ENCODE results near the gene APBB2.

The APBB2 gene

GRCh38 chr4:41185614-41186592, 28.4 kb downstream of the APBB2 start:
- no peak for DNase-seq

GRCh38 chr4:41184009-41184408, 30.3 kb downstream of the APBB2 start:
- no peak for DNase-seq

- DNase-seq: no peak
These were observed 31.3 kb downstream of the APBB2 start for GRCh38 chr4:41183021-41183553.

DNA sequence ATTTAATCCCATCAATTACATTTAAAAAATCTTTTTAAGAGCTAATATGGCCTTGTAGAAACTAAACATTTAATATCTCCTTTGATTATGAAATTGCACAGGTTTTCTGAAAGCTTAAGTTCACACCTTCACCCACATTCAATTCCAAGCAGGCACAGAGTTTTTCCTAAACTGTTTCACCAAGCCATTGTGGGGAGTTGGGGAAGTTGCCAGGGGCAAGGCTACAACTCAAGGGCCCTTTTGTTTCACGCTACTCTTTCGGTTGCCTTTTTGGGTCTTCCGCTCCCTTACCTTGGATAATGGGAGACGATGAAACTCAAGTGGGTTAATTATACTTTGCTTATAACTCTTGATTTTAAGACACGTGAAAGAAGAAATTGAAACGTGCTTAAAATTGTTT, 33.3 kb downstream of the APBB2 start:
- DNase-seq: no peak

DNA sequence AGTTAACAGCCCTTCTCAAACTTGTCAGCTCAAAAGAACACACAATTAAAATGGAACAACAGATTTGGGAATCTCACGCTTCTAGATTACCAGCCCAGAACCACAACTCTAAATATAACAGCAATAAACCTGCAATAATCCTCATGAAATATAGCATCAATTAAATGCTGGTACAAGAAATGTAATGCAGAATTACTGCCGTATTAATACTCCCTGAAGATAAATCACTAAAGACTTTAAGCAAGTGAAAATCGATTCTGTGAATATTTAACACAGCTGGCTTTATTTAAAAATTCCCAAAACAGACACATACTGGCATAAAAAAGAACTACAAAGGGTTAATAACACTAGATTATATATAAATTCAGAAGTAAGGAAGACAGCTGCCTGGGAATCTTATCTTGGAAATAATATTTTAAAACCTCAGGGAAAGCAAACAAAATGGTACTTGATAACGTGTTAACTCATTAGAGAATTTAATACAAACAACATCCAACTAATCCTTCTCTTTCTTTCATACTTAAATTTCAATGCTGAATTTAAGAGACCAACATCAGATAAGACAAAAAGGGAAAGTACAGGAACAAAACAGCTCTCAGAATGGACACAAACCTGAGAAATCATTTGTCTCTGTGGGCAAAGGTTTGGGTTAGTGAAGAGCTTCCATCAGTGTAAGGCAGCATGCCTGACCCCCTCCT, 34.7 kb downstream of the APBB2 start:
- DNase-seq: no peak

GRCh38 chr4:41178372-41179370, 35.7 kb downstream of the APBB2 start:
- DNase-seq: no peak

- DNase-seq: no peak
These were observed 37.3 kb downstream of the APBB2 start for GRCh38 chr4:41177016-41177415.

DNA sequence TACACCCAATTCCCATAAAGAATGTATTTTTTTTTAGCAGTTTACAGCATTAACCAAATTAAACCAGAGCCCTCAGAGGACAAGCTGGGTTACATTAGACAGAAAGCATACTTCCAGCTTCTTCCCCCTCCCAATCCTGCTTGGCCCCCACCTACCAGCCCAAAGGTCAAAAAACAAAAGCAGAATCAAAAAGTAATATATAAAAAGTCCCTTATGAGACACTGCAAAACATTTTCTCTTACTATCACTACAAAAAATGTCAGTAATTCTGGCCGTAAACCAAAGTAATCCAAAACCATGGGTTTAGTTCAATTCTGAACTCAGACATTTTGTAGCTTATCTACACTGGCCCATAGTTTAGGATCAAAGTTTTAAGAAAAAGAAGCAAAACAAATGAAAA, 38.0 kb downstream of the APBB2 start:
- DNase-seq: no peak

GRCh38 chr4:41175794-41176193, 38.5 kb downstream of the APBB2 start:
- no peak for DNase-seq

DNA sequence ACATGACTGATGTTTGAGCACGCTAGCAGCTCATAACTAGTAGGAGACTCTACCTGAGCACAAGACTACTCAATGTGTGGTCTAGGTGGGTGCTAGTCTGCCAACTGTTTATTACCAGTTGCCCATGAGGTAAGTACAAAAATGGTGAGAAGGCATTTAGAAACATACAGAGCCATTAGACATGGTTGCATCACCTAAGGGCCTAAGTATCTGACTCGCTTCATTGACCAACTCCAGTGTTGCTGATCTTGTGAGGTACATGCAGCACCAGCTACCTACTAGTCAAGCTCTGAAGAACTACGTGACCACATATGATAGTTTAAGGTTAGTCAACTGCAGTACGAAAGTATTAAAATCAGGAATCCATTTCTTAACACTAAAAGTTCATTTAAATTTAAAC, 39.9 kb downstream of the APBB2 start:
- no peak for DNase-seq

- DNase-seq: no peak
These were observed 41.6 kb downstream of the APBB2 start for GRCh38 chr4:41172786-41173185.

- no peak for DNase-seq
These were observed 45.0 kb downstream of the APBB2 start for GRCh38 chr4:41169256-41169800.

DNA sequence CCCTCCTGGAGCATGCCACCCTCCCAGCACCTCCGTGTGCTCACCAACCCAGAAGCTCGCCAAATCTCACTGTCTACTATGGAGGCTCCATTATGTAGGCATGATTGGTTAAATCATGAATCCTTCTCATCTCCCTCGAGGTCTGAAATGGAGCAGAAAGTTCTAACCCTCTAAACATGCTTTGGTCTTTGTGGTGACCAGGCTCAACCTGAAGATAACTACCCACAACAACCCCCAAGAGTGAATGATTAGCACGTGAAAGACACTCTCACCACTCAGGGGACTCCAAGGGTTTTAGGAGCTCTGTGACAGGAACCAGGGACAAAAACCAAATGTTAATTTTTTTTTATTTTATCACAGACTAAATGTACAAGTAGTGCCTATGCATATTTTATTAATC, 47.2 kb downstream of the APBB2 start:
- DNase-seq: no peak

GRCh38 chr4:41164405-41164804, 49.9 kb downstream of the APBB2 start:
- no peak for DNase-seq

- DNase-seq: no peak
These were observed 53.0 kb downstream of the APBB2 start for GRCh38 chr4:41161355-41161754.

- no peak for DNase-seq
These were observed 53.5 kb downstream of the APBB2 start for GRCh38 chr4:41160856-41161255.

- no peak for DNase-seq
These were observed 54.1 kb downstream of the APBB2 start for GRCh38 chr4:41160012-41160789.

DNA sequence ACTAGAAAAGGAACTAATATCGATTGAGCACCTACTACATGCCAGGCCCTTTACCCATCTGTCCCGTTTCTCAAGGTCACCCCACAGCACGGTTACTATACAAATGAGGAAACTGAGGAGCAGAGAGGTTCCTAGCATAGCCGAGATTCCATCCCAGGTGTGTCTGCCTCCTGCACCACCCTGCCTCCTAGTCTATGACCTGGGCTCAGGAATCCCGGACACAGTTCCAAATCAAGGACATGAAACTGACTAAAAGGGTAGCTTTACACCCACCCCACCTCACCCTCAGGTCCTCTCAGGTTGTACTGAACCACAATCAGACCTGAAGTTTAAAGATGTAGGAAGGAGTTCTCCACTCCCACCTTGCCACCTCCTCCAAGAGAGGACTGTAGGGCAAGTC, 55.6 kb downstream of the APBB2 start:
- DNase-seq: no peak

DNA sequence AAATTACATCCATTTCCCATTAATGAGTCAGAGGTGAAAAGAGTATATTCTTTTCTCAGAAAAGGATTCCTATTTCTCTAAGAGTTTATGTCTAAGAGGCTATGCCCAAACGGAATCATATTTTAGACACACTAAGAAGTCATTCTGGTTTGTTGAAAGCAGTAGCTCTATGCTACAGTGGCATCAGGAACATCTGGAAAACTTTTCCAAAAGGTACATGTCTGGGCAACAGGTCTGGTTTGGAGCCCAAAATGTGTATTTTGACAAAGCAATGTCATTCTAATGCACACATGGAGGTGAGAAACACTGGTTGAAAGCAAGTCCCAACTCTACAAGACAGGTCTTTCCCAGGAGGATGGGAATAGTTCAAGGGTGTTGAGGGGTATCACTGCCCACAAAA, 56.1 kb downstream of the APBB2 start:
- no peak for DNase-seq

GRCh38 chr4:41157009-41157408, 57.3 kb downstream of the APBB2 start:
- no peak for DNase-seq

- no peak for DNase-seq
These were observed 57.8 kb downstream of the APBB2 start for GRCh38 chr4:41156574-41156973.

Data from CD4-positive, alpha-beta T cell treated with Interleukin-15 for 1 hour (primary cell).